Astrocyte of the cerebellum (primary cell): ENCODE data around the gene MSI2.

Source experiments
- DNase-seq: peaks from one replicate; pipeline ENCODE4 v3.0.0-alpha.2; 2011; ENCODE audit warnings: low read depth
- H3K4me3 ChIP-seq: 2 replicates; pipeline ENCODE4 v1.5.1; 2011; ENCODE audit warnings: mild to moderate bottlenecking, low read depth, low read length, moderate library complexity
- in situ Hi-C: cut with HindIII; loops from 2 replicates; pipeline ENCODE4 v1.10.0; 2017; ENCODE audit warnings: low sequenced_read_pairs
- TF ChIP-seq, protein P1 (sequence below): IDR thresholded peaks from 2 replicates; pipeline ENCODE4 v1.5.1; 2012; ENCODE audit warnings: low read length, low read depth, moderate library complexity, mild to moderate bottlenecking; ENCODE audit errors: missing control alignments

The MSI2 gene

GRCh38 chr17:57329380-57330214 lies 73.3 kb downstream of the MSI2 start:
- in situ Hi-C loops, result no loop called here
- no peak for DNase-seq
- TF ChIP-seq, protein P1, sequence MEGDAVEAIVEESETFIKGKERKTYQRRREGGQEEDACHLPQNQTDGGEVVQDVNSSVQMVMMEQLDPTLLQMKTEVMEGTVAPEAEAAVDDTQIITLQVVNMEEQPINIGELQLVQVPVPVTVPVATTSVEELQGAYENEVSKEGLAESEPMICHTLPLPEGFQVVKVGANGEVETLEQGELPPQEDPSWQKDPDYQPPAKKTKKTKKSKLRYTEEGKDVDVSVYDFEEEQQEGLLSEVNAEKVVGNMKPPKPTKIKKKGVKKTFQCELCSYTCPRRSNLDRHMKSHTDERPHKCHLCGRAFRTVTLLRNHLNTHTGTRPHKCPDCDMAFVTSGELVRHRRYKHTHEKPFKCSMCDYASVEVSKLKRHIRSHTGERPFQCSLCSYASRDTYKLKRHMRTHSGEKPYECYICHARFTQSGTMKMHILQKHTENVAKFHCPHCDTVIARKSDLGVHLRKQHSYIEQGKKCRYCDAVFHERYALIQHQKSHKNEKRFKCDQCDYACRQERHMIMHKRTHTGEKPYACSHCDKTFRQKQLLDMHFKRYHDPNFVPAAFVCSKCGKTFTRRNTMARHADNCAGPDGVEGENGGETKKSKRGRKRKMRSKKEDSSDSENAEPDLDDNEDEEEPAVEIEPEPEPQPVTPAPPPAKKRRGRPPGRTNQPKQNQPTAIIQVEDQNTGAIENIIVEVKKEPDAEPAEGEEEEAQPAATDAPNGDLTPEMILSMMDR, result no peak
- H3K4me3 ChIP-seq, result no peak overlapping the region

GRCh38 chr17:57330587-57330986 lies 74.3 kb downstream of the MSI2 start:
- TF ChIP-seq, protein P1, result no peak
- in situ Hi-C loops, result no loop called here
- no peak overlapping the region for H3K4me3 ChIP-seq
- no peak for DNase-seq

- in situ Hi-C loops, result no loop called here
- DNase-seq, result no peak
- no peak overlapping the region for H3K4me3 ChIP-seq
- TF ChIP-seq, protein P1, result no peak
These were observed 75.1 kb downstream of the MSI2 start for GRCh38 chr17:57331423-57331822.

DNA sequence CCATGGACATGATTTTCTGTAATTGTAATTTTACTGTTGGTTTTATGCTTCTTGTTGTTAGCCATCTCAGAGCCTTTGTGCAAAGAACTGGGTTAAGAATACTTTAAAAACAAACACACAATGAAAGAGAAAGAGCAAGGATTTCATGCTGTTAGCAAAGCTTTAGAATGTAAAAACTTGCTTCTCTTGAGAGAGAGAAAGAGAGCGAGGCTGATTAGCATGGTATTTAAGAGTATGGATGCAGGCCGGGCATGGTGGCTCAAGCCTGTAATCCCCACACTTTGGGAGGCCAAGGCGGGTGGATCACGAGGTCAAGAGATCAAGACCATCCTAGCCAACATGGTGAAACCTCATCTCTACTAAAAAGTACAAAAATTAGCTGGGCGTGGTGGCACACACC lies 76.2 kb downstream of the MSI2 start:
- in situ Hi-C loops, result no loop called here
- TF ChIP-seq, protein P1, result no peak
- no peak for DNase-seq
- H3K4me3 ChIP-seq, result no peak overlapping the region

DNA sequence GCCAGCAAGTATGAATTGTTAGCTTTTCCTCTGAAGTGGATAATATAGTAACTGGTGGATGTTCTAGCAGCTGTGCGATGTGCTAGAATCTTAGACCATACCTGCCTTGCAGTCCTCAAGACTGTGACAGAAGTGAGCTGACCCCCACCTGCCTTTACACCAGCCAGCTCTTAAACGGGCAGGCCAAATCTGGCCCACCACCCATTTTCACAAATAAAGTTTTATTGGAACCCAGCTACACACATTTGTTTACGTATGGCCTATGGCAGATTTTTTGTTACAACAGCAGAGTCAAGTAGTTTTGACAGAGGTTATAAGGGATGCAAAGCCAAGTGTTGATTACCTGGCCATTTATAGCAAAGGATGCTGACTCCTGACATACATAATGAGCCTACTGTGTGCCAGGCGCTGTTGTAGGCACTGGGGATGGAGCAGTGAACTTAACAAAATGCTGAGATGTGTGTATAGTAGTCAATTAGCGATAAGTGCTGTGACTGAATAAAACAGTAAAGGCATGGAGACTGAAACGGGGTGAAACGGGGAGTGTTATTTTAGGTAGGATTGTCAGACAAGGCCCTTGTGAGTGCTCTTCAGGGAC lies 79.0 kb downstream of the MSI2 start:
- TF ChIP-seq, protein P1, result no peak
- no peak overlapping the region for H3K4me3 ChIP-seq
- DNase-seq, result no peak
- in situ Hi-C loops, result no loop called here

DNA sequence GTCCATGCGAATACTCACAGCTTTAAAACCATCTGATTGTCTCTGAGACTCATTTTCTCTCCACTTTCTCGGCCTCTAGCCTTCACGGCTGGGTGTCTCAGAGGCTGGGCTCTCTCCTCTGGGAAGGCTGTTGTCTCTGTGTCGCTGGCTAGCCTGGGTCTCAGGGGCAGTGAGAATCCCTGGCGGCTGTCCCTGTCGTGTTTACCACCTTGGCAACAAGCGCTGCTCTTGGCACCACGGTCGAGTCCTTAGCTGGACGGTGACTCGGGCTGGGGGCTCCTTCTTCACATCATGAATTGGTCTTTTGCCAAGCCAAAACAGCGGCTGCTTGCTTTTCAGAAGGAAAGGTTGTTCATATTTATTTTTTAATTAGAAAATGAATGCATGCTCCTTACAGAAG lies 81.1 kb downstream of the MSI2 start:
- H3K4me3 ChIP-seq, result no peak overlapping the region
- no peak for DNase-seq
- TF ChIP-seq, protein P1, result no peak
- in situ Hi-C loops, result no loop called here
